ACC112 (cell line): ENCODE measurements around the gene BTN2A1.

Experiments
- H2AFZ ChIP-seq: fragments of 200-600 bp; sonication (generic); one replicate; pipeline ENCODE4 v1.6.0; 2017; ENCODE audit warnings: antibody characterized with exemption, low read length; ENCODE audit not compliant: unreplicated experiment
- H3K27ac ChIP-seq: fragments of 200-600 bp; sonication (generic); 2 replicates; pipeline ENCODE4 v1.5.1; 2014; ENCODE audit warnings: low read depth, mild to moderate bottlenecking, antibody characterized with exemption, low read length, moderate library complexity
- H3K27me3 ChIP-seq: fragments of 200-600 bp; sonication (generic); 2 replicates; pipeline ENCODE4 v1.6.1; 2014; ENCODE audit warnings: mild to moderate bottlenecking, antibody characterized with exemption, low read length, moderate library complexity, mixed read lengths; ENCODE audit not compliant: insufficient read depth
- H3K36me3 ChIP-seq: fragments of 200-600 bp; sonication (generic); 2 replicates; pipeline ENCODE4 v1.6.1; 2016; ENCODE audit warnings: mild to moderate bottlenecking, antibody characterized with exemption, low read length, moderate library complexity, mixed read lengths; ENCODE audit not compliant: insufficient read depth
- H3K4me1 ChIP-seq: fragments of 200-600 bp; sonication (generic); one replicate; pipeline ENCODE4 v1.6.1; 2016; ENCODE audit warnings: low read length, mixed read lengths; ENCODE audit not compliant: insufficient read depth, unreplicated experiment, control insufficient read depth
- H3K4me3 ChIP-seq: fragments of 200-600 bp; sonication (generic); 2 replicates; pipeline ENCODE4 v1.5.1; 2014; ENCODE audit warnings: mild to moderate bottlenecking, low read depth, low read length
- H3K79me2 ChIP-seq: fragments of 200-600 bp; sonication (generic); one replicate; pipeline ENCODE4 v1.6.0; 2016; ENCODE audit warnings: low read length; ENCODE audit not compliant: control insufficient read depth, unreplicated experiment, insufficient read depth

The BTN2A1 gene

GRCh38 chr6:26470643-26471042, 12.9 kb downstream of the BTN2A1 start:
- Histone ChIP-seq H2AFZ (no peak overlapping the region), H3K4me3 (no peak overlapping the region), H3K27ac (no peak overlapping the region), H3K36me3 (peaks cover 21% of the 10 kb centered on the region), H3K79me2 (no peaks in the 10 kb centered on the region), H3K4me1 (peaks cover 19% of the 10 kb centered on the region), H3K27me3 (no peaks in the 10 kb centered on the region)

GRCh38 chr6:26471970-26472369, 14.2 kb downstream of the BTN2A1 start:
- no peak overlapping the region for H3K4me3 ChIP-seq
- no peak overlapping the region for H2AFZ ChIP-seq
- H3K36me3 ChIP-seq, result peaks cover 8% of the 10 kb centered on the region

GRCh38 chr6:26472549-26473290, 15.0 kb downstream of the BTN2A1 start:
- H3K27ac ChIP-seq, result peak overlapping the region; percentile 94
- H3K27me3 ChIP-seq, result no peaks in the 10 kb centered on the region
- no peak overlapping the region for H3K4me3 ChIP-seq
- H3K36me3 ChIP-seq, result peaks cover 7% of the 10 kb centered on the region
- peak overlapping the region; percentile 92 for H2AFZ ChIP-seq
- peaks cover 26% of the 10 kb centered on the region for H3K4me1 ChIP-seq
- H3K79me2 ChIP-seq, result no peaks in the 10 kb centered on the region

More at GRCh38 chr6:26471970-26472369, 14.2 kb downstream of the BTN2A1 start:
- Histone ChIP-seq H3K4me1 (peaks cover 26% of the 10 kb centered on the region), H3K27ac (no peak overlapping the region), H3K27me3 (no peaks in the 10 kb centered on the region), H3K79me2 (no peaks in the 10 kb centered on the region)

- no peaks in the 10 kb centered on the region for H3K27me3 ChIP-seq
- peak overlapping the region; percentile 94 for H3K27ac ChIP-seq
- H2AFZ ChIP-seq, result peak overlapping the region; percentile 92
- peak overlapping the region; percentile 88 for H3K4me3 ChIP-seq
- peaks cover 26% of the 10 kb centered on the region for H3K4me1 ChIP-seq
- H3K36me3 ChIP-seq, result peaks cover 7% of the 10 kb centered on the region
- H3K79me2 ChIP-seq, result no peaks in the 10 kb centered on the region
Observed at GRCh38 chr6:26473429-26473757, 15.6 kb downstream of the BTN2A1 start.

- Histone ChIP-seq H3K79me2 (no peaks in the 10 kb centered on the region), H3K4me1 (peaks cover 26% of the 10 kb centered on the region), H3K4me3 (peak overlapping the region; percentile 88), H3K27me3 (no peaks in the 10 kb centered on the region), H2AFZ (peak overlapping the region; percentile 92), H3K36me3 (peaks cover 7% of the 10 kb centered on the region), H3K27ac (peak overlapping the region; percentile 94)
Observed at GRCh38 chr6:26473758-26474438, 16.1 kb downstream of the BTN2A1 start.

- Histone ChIP-seq H3K79me2 (no peaks in the 10 kb centered on the region), H3K27me3 (no peaks in the 10 kb centered on the region), H3K27ac (peak overlapping the region; percentile 94), H2AFZ (peak overlapping the region; percentile 92), H3K4me3 (peak overlapping the region; percentile 88), H3K36me3 (peaks cover 3% of the 10 kb centered on the region; the same call in 1 of the 2 replicates), H3K4me1 (peaks cover 26% of the 10 kb centered on the region)
Observed at GRCh38 chr6:26474439-26474881, 16.7 kb downstream of the BTN2A1 start.

GRCh38 chr6:26475823-26476729, 18.3 kb downstream of the BTN2A1 start:
- Histone ChIP-seq H3K4me1 (peaks cover 26% of the 10 kb centered on the region), H3K79me2 (no peaks in the 10 kb centered on the region), H3K4me3 (no peak overlapping the region), H3K27me3 (no peaks in the 10 kb centered on the region), H3K27ac (no peak overlapping the region), H2AFZ (no peak overlapping the region), H3K36me3 (no peaks in the 10 kb centered on the region)

GRCh38 chr6:26476896-26477295, 19.1 kb downstream of the BTN2A1 start:
- Histone ChIP-seq H2AFZ (no peak overlapping the region), H3K27ac (no peak overlapping the region), H3K4me3 (no peak overlapping the region), H3K4me1 (peaks cover 26% of the 10 kb centered on the region), H3K79me2 (no peaks in the 10 kb centered on the region), H3K27me3 (no peaks in the 10 kb centered on the region), H3K36me3 (no peaks in the 10 kb centered on the region)

- H3K4me1 ChIP-seq, result peaks cover 26% of the 10 kb centered on the region
- H3K79me2 ChIP-seq, result no peaks in the 10 kb centered on the region
- H3K4me3 ChIP-seq, result no peak overlapping the region
- no peaks in the 10 kb centered on the region for H3K27me3 ChIP-seq
- no peak overlapping the region for H2AFZ ChIP-seq
- H3K36me3 ChIP-seq, result no peaks in the 10 kb centered on the region
- H3K27ac ChIP-seq, result no peak overlapping the region
Observed at GRCh38 chr6:26477426-26477825, 19.7 kb downstream of the BTN2A1 start.

GRCh38 chr6:26478100-26478984, 20.6 kb downstream of the BTN2A1 start:
- H3K36me3 ChIP-seq, result no peaks in the 10 kb centered on the region
- no peaks in the 10 kb centered on the region for H3K79me2 ChIP-seq
- H3K27ac ChIP-seq, result no peak overlapping the region
- no peak overlapping the region for H2AFZ ChIP-seq
- no peaks in the 10 kb centered on the region for H3K27me3 ChIP-seq
- H3K4me3 ChIP-seq, result no peak overlapping the region
- peaks cover 22% of the 10 kb centered on the region for H3K4me1 ChIP-seq
